Stimulated activated CD8-positive, alpha-beta memory T cell treated with anti-CD3 and anti-CD28 coated beads, Interleukin-15, amount 100 ng/mL, for 24 hours (primary cell): ENCODE data around the gene TAOK1.
"Not testable (repeated sequence)": the region's sequence is repeated elsewhere in the genome, so short reads cannot be mapped to it uniquely, and the experiment has no call there.

Source experiments
- DNase-seq: peaks from one replicate; pipeline ENCODE4 v3.0.0-alpha.2; 2020; ENCODE audit warnings: low read depth

The TAOK1 gene

GRCh38 chr17:29549177-29549923, 159.2 kb downstream of the TAOK1 start:
- no peak for DNase-seq

GRCh38 chr17:29555840-29556239, 165.7 kb downstream of the TAOK1 start:
- no peak for DNase-seq

DNA sequence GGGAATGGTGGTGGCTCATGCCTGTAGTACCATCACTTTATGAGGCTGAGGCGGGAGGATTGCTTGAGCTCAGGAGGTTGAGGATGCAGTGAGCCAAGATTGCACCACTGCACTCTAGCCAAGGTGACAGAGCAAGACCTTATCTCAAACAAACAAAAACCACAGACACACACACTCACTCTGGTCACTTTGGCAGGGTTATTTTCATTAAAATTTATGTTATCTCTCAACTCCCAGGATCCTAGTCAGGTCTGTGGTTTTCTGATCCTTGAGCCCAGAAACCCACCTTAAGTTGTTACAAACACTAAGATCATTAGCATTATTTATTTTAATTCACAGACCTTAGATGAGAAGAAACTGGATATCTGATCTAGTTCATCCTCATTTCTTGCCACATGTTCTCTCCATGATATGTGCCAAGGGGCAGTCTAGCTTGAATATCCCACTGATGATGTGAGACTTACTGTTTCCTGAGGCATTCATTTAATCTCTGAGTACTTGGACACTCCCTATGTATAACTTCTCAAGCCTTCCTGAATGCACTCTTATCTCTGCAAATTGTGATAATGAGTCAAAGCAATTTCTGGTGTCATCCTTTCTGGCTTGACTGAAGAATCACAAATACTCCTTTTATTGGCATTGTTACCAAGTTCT, 167.0 kb downstream of the TAOK1 start:
- no peak for DNase-seq

DNA sequence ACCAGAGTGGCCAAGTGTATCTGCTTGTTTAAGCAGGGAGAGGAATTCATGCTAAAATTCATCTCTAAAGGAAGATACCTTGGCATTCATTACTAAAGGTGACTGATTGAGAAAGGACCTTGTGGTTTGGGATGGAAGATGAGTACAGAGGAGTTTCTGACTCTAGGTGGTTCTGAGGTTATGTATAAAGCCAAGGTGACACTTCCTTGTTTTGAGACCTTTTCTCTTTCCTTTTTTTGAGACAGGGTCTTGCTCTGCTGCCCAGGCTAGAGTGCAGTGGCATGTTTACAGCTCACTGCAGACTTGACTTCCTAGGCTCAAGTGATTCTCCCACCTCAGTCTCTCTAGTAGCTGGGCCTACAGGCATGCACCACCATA, 167.6 kb downstream of the TAOK1 start:
- DNase-seq, result no peak

DNA sequence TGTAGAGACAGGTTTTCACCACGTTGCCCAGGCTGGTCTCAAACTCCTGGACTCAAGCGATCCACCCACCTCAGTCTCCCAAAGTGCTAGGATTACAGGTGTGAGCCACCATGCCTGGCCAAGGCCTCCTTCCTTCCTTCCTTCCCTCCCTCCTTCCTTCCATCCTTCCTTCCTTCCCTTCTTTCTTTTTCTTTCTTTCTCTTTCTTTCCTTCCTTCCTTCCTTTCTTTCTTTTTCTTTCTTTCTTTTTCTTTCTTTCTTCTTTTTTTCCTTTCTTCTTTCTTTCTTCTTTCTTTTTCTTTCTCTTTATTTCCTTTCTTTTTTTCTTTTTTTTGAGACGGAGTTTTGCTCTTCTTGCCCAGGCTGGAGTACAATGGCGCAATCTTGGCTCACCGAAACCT, 168.0 kb downstream of the TAOK1 start:
- DNase-seq, result not testable (repeated sequence)

- no peak for DNase-seq
Observed at GRCh38 chr17:29559640-29560039, 169.5 kb downstream of the TAOK1 start.

DNA sequence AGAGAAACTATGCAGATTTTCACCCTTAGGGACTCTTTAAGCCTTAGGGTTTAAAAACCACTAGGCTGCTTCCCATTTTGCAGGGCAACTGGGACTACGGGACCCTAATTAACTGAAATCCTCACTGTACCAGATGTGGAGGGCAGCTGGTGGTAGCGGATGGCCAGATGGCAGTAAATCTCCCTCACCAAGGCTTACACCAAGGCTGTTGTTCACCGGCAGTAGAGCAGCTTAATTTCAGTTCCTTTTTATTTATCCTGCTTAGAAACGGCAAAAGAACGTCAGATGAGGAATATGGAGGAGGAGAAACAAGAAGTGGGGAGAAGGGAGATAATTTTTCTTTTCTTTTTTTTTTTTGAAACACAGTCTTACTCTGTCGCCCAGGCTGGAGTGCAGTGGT, 170.2 kb downstream of the TAOK1 start:
- no peak for DNase-seq

GRCh38 chr17:29561554-29562517, 171.7 kb downstream of the TAOK1 start:
- DNase-seq, result no peak

DNA sequence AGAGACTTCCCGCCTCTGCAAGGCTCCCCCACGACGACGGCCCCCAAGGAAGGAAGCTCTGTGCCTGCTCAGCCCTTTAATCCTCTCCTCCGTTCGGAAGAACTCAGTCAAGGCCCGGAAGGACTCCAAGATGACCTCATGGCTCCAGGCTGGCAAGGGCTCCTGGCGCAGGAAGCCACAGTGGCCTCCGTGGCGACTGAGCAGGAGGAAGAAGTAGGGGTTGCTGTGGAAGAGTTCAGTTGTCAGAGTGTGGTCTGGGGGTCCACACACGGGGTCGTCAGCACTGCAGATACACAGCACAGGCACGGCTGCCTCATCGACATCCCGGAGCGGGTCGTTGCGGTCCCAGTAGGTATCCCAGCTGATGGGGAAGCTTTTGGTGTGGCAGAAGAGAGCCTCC, 172.5 kb downstream of the TAOK1 start:
- no peak for DNase-seq

GRCh38 chr17:29563816-29564215, 173.7 kb downstream of the TAOK1 start:
- no peak for DNase-seq

GRCh38 chr17:29565643-29566472, 175.7 kb downstream of the TAOK1 start:
- DNase-seq, result no peak

DNA sequence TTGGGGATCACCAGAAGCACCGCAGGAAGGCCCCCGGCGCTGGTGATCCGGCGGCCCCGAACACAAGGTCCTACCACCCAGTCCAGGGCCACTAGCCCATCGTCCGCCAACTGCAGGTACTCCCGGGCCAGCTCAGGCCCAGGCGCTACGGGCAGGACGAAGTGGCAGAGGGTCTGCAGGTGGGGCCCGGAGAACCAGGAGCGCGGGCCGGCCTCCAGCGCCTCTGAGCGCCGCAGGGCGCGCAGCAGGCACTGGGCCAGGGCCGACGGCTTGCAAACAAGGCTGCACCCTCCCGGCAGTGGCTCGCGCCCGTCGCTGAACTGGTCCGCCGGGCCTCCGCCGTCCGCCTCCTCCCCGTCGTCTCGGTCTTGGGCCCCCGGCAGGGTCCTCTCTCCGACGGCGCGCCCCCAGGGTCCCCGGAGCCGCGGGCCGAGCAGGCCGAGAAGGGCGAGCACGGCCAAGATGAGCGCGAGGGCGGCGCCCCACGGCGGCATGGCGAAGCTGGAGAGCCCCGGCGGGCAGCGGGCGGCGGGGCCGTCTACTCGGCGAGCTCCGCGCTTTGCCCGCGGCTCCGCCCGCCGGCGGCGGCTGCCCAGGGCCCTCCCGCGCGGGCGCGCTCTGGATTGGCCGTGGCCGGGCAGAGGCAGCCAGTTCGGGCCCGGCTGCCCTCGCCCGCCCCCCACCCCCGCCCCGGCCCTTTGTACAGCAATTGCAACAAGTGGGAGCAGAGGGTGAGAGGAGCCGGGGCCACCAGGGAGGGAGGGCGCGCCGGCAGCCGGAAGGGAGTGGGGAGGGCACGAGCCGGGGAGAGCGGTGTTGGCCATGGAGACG, 176.5 kb downstream of the TAOK1 start, which contains the start of gene ABHD15:
Gene ABHD15, minus strand, starts transcription at position 565 of the 831 bp plus-strand sequence. Its CDS starts 71 bp downstream, at position 494.
- DNase-seq, result no peak

DNA sequence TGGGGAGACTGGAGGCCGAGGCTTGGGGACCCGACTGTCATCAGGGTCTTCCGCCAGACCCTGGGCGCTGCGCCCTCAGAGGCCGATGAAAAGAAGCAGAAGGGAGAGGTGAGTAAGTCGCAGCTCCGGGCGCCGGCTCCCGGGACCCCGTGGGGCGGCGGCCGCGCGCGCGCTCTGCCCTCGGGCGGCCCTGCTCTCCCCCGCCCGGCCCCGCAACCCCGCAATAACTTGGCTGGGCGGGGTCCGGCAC, 177.1 kb downstream of the TAOK1 start:
- DNase-seq, result no peak

GRCh38 chr17:29567554-29568330, 177.6 kb downstream of the TAOK1 start:
- no peak for DNase-seq

- DNase-seq, result peak; percentile 74
Observed at GRCh38 chr17:29568331-29569244, 178.4 kb downstream of the TAOK1 start, which contains the start of gene TP53I13. Gene TP53I13 (plus strand): TSS chr17:29568701. CDS start chr17:29568759, 58 bp downstream.

GRCh38 chr17:29569245-29569950, 179.2 kb downstream of the TAOK1 start:
- DNase-seq, result no peak

GRCh38 chr17:29570521-29570920, 180.4 kb downstream of the TAOK1 start:
- no peak for DNase-seq

- no peak for DNase-seq
Observed at GRCh38 chr17:29571486-29571882, 181.3 kb downstream of the TAOK1 start.
